HEK293T (cell line): ENCODE results near the gene IGFL2.
"Not testable (repeated sequence)": the region's sequence is repeated elsewhere in the genome, so short reads cannot be mapped to it uniquely, and the experiment has no call there.

Source experiments
- CTCF ChIA-PET: fragments of 350-600 bp; formaldehyde crosslinking; extraction: SDS; loops from one replicate; lab custom pipeline; 2021; ENCODE audit warnings: antibody characterized with exemption, inconsistent platforms; lab: Yijun Ruan, JAX
- POLR2A ChIA-PET: fragments of 350-600 bp; formaldehyde crosslinking; extraction: SDS; loops from one replicate; lab custom pipeline; 2020; ENCODE audit warnings: antibody characterized with exemption, inconsistent platforms; lab: Yijun Ruan, JAX
- DNase-seq: peaks from one replicate; pipeline ENCODE4 v3.0.0; 2012; ENCODE audit warnings: mixed read lengths; ENCODE audit errors: extremely low spot score
- ARNT ChIP-seq: fragments of 450-650 bp; IDR thresholded peaks from 2 replicates; pipeline ENCODE4 v1.6.1; 2017; ENCODE audit warnings: mild to moderate bottlenecking
- BHLHE40 ChIP-seq: fragments of 450-650 bp; IDR thresholded peaks from 2 replicates; pipeline ENCODE4 v1.6.1; 2016; ENCODE audit warnings: mild to moderate bottlenecking, moderate library complexity, borderline replicate concordance
- CTBP1 ChIP-seq: fragments of 450-650 bp; IDR thresholded peaks from 2 replicates; pipeline ENCODE4 v1.6.1; 2016; ENCODE audit warnings: borderline replicate concordance
- ELF4 ChIP-seq: fragments of 450-650 bp; IDR thresholded peaks from 2 replicates; pipeline ENCODE4 v1.6.1; 2017; ENCODE audit warnings: antibody characterized with exemption
- FOXA1 ChIP-seq: fragments of 450-650 bp; IDR thresholded peaks from 2 replicates; pipeline ENCODE4 v1.6.1; 2016; ENCODE audit warnings: mild to moderate bottlenecking
- FOXK2 ChIP-seq: fragments of 450-650 bp; IDR thresholded peaks from 2 replicates; pipeline ENCODE4 v1.6.1; 2016; ENCODE audit warnings: mild to moderate bottlenecking
- FOXM1 ChIP-seq: fragments of 450-650 bp; IDR thresholded peaks from 2 replicates; pipeline ENCODE4 v1.6.1; 2017; ENCODE audit warnings: mild to moderate bottlenecking, borderline replicate concordance
- HDGF ChIP-seq: fragments of 450-650 bp; IDR thresholded peaks from 2 replicates; pipeline ENCODE4 v1.6.1; 2017; ENCODE audit warnings: antibody characterized with exemption, borderline replicate concordance
- L3MBTL2 ChIP-seq: fragments of 450-650 bp; conservative IDR thresholded peaks from 2 replicates; pipeline ENCODE4 v1.6.1; 2016; ENCODE audit warnings: mild to moderate bottlenecking
- LEF1 ChIP-seq: fragments of 450-650 bp; IDR thresholded peaks from 2 replicates; pipeline ENCODE4 v1.6.1; 2017; ENCODE audit warnings: mild to moderate bottlenecking, borderline replicate concordance
- NFRKB ChIP-seq: fragments of 450-650 bp; IDR thresholded peaks from 2 replicates; pipeline ENCODE4 v1.6.1; 2016; ENCODE audit warnings: mild to moderate bottlenecking, moderate library complexity
- SP1 ChIP-seq: fragments of 450-650 bp; IDR thresholded peaks from 2 replicates; pipeline ENCODE4 v1.6.1; 2017
- SUZ12 ChIP-seq: fragments of 450-650 bp; IDR thresholded peaks from 2 replicates; pipeline ENCODE4 v1.6.1; 2016; ENCODE audit warnings: mild to moderate bottlenecking
- TARDBP ChIP-seq: fragments of 450-650 bp; IDR thresholded peaks from 2 replicates; pipeline ENCODE4 v1.6.1; 2016
- ZNF384 ChIP-seq: fragments of 450-650 bp; IDR thresholded peaks from 2 replicates; pipeline ENCODE4 v1.6.1; 2016
- TF ChIP-seq, protein P1 (sequence below): fragments of 450-650 bp; IDR thresholded peaks from 2 replicates; pipeline ENCODE4 v1.6.1; 2016

Gene IGFL2

DNA sequence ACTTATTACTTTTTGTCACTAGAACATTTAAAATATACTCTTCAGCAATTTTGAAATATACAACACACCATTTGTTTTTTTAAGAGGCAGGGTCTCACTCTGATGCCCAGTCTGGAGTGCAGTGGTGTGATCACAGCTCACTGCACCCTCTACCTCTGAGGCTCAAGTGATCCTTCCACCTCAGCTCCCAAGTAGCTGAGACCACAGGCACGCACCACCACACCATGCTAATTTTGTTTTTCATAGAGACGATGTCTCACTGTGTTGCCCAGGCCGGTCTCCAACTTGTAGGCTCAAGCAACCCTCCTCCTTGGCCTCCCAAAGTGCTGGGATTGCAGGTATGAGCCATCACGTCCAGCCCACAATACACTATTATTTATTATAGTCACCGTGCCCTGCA, 2.6 kb downstream of the IGFL2 start:
- CTCF ChIA-PET = no interaction called here
- TF ChIP-seq ARNT (no peak), SP1 (no peak), LEF1 (no peak), L3MBTL2 (no peak), NFRKB (no peak), FOXM1 (no peak), BHLHE40 (no peak), ELF4 (no peak), SUZ12 (no peak), FOXA1 (no peak), CTBP1 (no peak), HDGF (no peak), FOXK2 (no peak), TARDBP (no peak), ZNF384 (no peak)
- TF ChIP-seq, protein P1, sequence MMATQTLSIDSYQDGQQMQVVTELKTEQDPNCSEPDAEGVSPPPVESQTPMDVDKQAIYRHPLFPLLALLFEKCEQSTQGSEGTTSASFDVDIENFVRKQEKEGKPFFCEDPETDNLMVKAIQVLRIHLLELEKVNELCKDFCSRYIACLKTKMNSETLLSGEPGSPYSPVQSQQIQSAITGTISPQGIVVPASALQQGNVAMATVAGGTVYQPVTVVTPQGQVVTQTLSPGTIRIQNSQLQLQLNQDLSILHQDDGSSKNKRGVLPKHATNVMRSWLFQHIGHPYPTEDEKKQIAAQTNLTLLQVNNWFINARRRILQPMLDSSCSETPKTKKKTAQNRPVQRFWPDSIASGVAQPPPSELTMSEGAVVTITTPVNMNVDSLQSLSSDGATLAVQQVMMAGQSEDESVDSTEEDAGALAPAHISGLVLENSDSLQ = no peak
- POLR2A ChIA-PET = no interaction called here
- DNase-seq = no peak

DNA sequence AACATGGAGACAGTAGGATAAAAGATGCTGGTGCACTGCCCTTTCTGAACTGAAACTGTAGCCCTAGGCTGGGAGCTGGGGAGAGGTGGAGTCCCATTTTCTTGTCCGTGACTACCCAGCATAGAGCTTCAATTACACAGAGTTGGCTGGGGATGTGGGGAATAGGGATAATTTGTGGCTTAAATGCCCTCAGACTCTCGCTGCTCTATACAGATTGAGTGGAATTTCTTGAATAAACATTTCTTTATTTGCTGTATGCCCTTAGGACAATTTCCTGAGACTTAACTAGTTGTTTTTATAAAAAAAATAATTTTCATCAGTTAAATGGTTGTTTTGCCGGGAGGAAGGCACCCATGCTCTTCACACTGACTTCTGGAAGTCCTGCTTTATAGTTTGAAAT, 7.2 kb downstream of the IGFL2 start:
- TF ChIP-seq BHLHE40 = no peak
- TF ChIP-seq NFRKB = no peak
- TF ChIP-seq CTBP1 = no peak
- no peak for TF ChIP-seq HDGF
- no peak for TF ChIP-seq LEF1
- TF ChIP-seq SUZ12 = no peak
- ChIA-PET POLR2A (no interaction called here), CTCF (no interaction called here)
- DNase-seq = no peak

DNA sequence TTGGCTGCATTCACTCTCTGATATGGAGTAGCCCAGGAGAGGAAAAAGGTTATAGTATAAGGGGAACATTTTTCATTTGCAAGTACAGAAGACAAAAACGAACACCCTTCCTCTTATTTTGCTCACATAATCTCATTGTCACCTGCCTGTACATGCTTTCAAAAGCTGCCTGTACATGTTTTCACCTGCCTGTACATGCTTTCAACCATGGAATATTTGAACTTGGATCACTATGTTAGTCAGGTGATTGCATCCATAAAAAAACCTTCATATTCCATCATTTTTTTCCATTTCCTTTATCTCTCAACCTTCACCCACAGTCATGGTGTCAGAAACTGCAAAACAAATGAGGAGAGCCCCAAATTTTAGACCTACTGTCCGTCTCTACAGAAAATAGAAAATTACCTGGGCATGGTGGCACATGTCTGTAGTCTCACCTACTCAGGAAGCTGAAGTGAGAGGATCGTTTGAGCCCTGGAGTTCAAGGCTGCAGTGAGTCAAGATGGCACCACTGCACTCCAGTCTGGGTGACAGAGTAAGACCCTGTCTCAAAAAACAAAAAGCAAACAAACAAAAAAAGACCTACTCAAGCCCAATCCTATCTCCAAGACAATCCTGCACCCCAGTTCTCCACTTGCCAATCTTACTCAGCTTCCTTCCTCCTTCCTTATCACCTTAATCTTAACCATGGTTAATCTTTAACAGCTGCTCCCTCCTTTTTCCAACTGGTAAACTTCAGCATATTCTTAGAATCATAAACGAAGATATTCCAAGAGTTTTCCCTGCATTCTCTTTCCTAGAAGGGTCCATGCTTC, 11.6 kb downstream of the IGFL2 start:
- DNase-seq = no peak
- TF ChIP-seq FOXM1 (no peak), FOXA1 (no peak), ZNF384 (no peak), L3MBTL2 (no peak), CTBP1 (no peak), BHLHE40 (no peak), FOXK2 (no peak), LEF1 (no peak), NFRKB (no peak)
- TF ChIP-seq, protein P1 = no peak
- CTCF ChIA-PET = no interaction called here
- POLR2A ChIA-PET = no interaction called here

DNA sequence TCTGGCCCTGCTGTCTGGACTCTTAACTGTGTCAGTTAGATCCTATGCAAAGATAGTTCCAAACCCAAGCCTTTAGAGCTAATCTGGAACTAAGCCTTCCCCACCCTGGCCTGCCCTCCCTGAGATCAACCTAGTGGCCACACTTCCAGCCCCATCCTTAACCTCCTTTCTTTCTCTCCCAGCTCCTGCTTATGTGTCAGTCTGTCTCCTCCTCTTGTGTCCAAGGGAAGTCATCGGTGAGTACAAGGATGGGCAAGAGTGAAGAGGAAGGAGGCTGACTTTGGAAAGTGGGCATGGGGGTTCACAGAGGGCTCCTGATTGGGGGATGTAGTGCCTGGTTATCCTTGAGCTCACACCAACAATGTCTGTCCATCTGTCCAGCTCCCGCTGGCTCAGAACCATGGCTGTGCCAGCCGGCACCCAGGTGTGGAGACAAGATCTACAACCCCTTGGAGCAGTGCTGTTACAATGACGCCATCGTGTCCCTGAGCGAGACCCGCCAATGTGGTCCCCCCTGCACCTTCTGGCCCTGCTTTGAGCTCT, 12.3 kb downstream of the IGFL2 start:
- no peak for DNase-seq
- CTCF ChIA-PET = interaction anchor here (0.6 kb wide), 1 partner anchor 379 kb away, joined by 4 read pairs; no protein-coding TSS in a partner anchor
- TF ChIP-seq CTBP1 = no peak
- POLR2A ChIA-PET = no interaction called here

DNA sequence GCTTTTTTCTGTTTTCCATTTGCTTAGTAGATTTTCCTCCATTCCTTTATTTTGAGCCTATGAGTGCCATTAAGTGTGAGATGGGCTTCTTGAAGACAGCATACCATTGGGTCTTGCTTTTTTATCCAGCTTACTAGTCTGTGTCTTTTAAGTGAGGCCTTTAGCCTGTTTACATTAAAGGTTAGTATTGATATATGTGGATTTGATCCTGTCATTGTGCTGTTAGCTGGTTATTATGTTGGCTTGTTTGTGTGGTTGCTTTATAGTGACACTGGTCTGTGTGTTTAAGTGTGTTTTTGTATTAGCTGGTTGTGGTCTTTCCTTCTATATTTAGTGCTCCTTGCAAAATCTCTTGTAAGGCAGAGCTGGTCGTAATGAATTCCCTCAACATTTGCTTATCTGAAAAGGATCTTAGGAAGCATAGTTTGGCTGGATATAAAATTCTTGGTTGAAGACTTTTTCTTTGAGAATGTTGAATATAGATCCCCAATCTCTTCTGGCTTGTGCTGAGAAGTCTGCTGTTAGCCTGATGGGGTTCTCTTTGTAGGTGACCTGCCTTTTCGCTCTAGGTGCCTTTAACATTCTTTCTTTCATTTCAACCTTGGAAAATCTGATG, 13.7 kb downstream of the IGFL2 start:
- DNase-seq, POLR2A ChIA-PET, CTCF ChIA-PET: not testable (repeated sequence)

DNA sequence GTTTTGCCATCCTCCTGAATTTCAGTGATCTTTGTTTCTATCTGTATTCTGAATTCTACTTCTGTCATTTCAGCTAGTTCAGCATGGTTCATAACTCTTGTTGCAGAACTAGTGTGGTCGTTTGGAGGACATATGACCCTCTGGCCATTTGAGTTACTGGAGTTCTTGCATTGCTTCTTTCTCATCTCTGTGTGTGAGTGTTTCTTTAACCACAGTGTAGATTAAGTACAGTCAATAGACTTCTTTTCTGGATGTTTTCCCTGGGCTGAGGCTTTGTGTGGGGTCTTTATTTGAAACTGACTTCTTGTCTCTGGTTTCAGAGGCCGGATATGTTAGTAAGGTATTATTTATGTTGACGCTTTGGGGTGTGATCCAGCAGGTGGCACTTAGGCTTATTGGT, 14.7 kb downstream of the IGFL2 start:
- CTCF ChIA-PET = no interaction called here

DNA sequence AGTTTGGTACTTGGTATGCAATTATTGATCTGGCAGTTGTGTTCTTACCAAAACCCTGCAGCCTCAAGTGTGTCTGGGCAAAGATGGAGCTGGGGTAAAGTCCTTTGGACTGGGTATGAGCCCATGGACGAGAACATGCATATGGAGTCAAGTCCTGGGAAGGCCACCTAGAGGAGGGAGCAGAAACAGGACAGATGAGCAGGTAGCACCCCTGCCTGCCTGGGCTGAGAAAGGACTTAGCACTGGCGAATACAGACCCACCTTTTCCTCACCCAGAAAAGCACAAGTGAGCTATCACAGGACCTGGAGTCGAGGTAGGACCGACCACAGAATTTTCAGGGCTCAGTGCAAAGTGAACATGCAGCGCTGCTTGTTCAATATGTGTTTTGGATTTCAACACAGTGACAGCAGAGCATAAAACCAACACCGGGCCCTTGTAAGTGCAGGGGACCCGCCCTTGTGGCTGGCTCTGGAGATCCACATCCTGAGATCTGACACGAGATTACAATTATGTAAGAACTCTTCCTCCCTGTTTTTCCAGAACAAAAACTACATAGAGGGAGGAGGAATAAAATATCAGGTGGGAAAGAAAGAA, 25.9 kb downstream of the IGFL2 start:
- ChIA-PET POLR2A (no interaction called here), CTCF (interaction anchor here (1.5 kb wide), 1 partner anchor 96 kb away, joined by 5 read pairs; no protein-coding TSS in a partner anchor)
- DNase-seq = no peak
- no peak for TF ChIP-seq FOXK2
- TF ChIP-seq BHLHE40 = no peak
- no peak for TF ChIP-seq SUZ12
- TF ChIP-seq FOXA1 = no peak
- no peak for TF ChIP-seq ELF4
- TF ChIP-seq HDGF = no peak
- TF ChIP-seq NFRKB = no peak
- no peak for TF ChIP-seq TARDBP
- TF ChIP-seq LEF1 = no peak
- TF ChIP-seq ARNT = no peak

More for the DNA sequence above, 14.7 kb downstream of the IGFL2 start:
- DNase-seq = no peak
- TF ChIP-seq ARNT = no peak
- TF ChIP-seq TARDBP = no peak
- TF ChIP-seq ELF4 = no peak
- TF ChIP-seq LEF1 = no peak
- no peak for TF ChIP-seq NFRKB
- no peak for TF ChIP-seq FOXA1
- POLR2A ChIA-PET = no interaction called here
